Measurements from ENCODE around the gene SLC35E1.

SLC35E1 gene

DNA sequence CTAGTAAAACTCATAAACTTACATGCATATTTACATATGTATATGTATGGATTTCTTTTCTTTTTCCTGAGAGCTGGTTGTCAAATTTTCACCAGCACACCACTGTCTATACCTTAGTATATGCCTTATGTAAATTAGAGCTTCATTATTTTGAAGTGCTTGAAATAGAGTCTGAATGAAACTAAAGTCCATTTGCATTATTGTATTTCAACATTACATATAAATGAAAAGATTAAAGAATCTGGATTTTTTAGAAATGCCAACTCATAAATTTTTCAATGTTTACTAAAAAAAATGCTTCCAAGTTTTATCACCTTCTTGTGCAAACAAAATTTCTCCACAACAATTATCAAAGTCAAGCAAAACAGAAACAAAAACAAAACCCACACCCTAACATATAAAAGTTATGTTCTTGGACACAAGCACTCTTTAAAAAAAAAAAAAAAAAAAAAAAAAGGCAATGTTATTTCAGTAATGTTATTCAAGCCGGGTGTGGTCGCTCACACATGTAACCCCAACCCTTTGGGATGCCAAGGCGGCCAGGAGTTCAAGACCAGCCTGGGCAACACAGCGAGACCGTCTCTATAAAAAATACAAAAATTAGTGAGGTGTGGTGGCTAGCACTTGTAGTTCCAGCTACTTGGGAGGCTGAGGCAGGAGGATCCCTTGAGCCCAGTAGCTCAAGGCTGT is 37.4 kb upstream of the SLC35E1 start:
- Histone ChIP-seq H3K9me3 (ENCODE audit: severe bottlenecking) (no peaks in the 10 kb centered on the region), H3K36me3 (no peaks in the 10 kb centered on the region), H3K4me3 (ENCODE audit: low read depth, low read length) (no peak overlapping the region), H3K27me3 (ENCODE audit: insufficient read depth, low read depth, severe bottlenecking) (no peaks in the 10 kb centered on the region), H3K27ac (no peak overlapping the region)
- TF ChIP-seq, protein P1, sequence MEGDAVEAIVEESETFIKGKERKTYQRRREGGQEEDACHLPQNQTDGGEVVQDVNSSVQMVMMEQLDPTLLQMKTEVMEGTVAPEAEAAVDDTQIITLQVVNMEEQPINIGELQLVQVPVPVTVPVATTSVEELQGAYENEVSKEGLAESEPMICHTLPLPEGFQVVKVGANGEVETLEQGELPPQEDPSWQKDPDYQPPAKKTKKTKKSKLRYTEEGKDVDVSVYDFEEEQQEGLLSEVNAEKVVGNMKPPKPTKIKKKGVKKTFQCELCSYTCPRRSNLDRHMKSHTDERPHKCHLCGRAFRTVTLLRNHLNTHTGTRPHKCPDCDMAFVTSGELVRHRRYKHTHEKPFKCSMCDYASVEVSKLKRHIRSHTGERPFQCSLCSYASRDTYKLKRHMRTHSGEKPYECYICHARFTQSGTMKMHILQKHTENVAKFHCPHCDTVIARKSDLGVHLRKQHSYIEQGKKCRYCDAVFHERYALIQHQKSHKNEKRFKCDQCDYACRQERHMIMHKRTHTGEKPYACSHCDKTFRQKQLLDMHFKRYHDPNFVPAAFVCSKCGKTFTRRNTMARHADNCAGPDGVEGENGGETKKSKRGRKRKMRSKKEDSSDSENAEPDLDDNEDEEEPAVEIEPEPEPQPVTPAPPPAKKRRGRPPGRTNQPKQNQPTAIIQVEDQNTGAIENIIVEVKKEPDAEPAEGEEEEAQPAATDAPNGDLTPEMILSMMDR (IDR thresholded peaks at IDR 0.05; ENCODE audit: low read depth, low read length), result no peak
- DNase-seq, result no peak

- Histone ChIP-seq H3K9me3 (ENCODE audit: severe bottlenecking) (no peaks in the 10 kb centered on the region), H3K27me3 (ENCODE audit: insufficient read depth, low read depth, severe bottlenecking) (no peaks in the 10 kb centered on the region), H3K36me3 (no peaks in the 10 kb centered on the region; the same call in 1 of the 2 replicates), H3K4me3 (ENCODE audit: low read depth, low read length) (no peak overlapping the region), H3K27ac (no peak overlapping the region)
- TF ChIP-seq, protein P1 (IDR thresholded peaks at IDR 0.05; ENCODE audit: low read depth, low read length), result no peak
- DNase-seq, result no peak
Observed at GRCh38 chr19:16608290-16608739, 36.1 kb upstream of the SLC35E1 start.

GRCh38 chr19:16607819-16608218 is 35.6 kb upstream of the SLC35E1 start:
- DNase-seq, result no peak
- TF ChIP-seq, protein P1 (IDR thresholded peaks at IDR 0.05; ENCODE audit: low read depth, low read length), result no peak
- Histone ChIP-seq H3K27me3 (ENCODE audit: insufficient read depth, low read depth, severe bottlenecking) (no peaks in the 10 kb centered on the region), H3K4me3 (ENCODE audit: low read depth, low read length) (no peak overlapping the region), H3K36me3 (no peaks in the 10 kb centered on the region; the same call in 1 of the 2 replicates), H3K27ac (no peak overlapping the region), H3K9me3 (ENCODE audit: severe bottlenecking) (no peaks in the 10 kb centered on the region)

- DNase-seq, result no peak
- no peaks in the 10 kb centered on the region for H3K9me3 ChIP-seq (ENCODE audit: severe bottlenecking)
- TF ChIP-seq, protein P1 (IDR thresholded peaks at IDR 0.05; ENCODE audit: low read depth, low read length), result no peak
- H3K4me3 ChIP-seq (ENCODE audit: low read depth, low read length), result no peak overlapping the region
- H3K27ac ChIP-seq, result no peak overlapping the region
- no peaks in the 10 kb centered on the region for H3K27me3 ChIP-seq (ENCODE audit: insufficient read depth, low read depth, severe bottlenecking)
- peaks cover 2% of the 10 kb centered on the region; the same call in 1 of the 2 replicates for H3K36me3 ChIP-seq
Observed at GRCh38 chr19:16605553-16605994, 33.4 kb upstream of the SLC35E1 start.

DNA sequence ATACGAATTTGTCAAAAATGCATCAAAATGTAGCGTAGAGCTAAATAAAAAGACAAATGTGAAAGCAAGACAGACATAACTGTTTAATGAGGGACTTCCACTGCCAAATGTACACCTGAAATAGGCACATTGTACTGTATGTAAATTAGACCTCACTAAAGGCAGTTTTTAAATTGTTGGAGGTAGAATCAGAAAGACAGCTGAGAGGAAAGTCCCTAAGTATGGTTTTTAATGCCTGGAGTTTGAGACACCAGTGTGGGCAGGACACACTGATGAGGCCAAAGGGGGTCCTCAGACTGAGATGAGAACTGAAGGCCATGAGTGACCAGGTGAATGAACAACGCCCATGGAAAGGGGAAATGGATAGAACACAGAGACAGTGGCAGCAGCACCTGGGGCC is 32.9 kb upstream of the SLC35E1 start:
- H3K27ac ChIP-seq, result no peak overlapping the region
- H3K27me3 ChIP-seq (ENCODE audit: insufficient read depth, low read depth, severe bottlenecking), result no peaks in the 10 kb centered on the region
- H3K9me3 ChIP-seq (ENCODE audit: severe bottlenecking), result no peaks in the 10 kb centered on the region
- no peak for DNase-seq
- H3K36me3 ChIP-seq, result peaks cover 2% of the 10 kb centered on the region; the same call in 1 of the 2 replicates
- TF ChIP-seq, protein P1 (IDR thresholded peaks at IDR 0.05; ENCODE audit: low read depth, low read length), result no peak
- no peak overlapping the region for H3K4me3 ChIP-seq (ENCODE audit: low read depth, low read length)
